MM.1S (cell line): ENCODE measurements around the gene DAAM1.

ENCODE experiments used
- EZH2 ChIP-seq: fragments of 300-600 bp; sonication (generic); optimal IDR thresholded peaks from 2 replicates; pipeline ENCODE3; 2017; ENCODE audit warnings: low read depth, mild to moderate bottlenecking, antibody characterized with exemption, low read length, mixed read lengths
- TF ChIP-seq, protein P1 (sequence below): fragments of 300-600 bp; sonication (generic); IDR thresholded peaks from 2 replicates; pipeline ENCODE4 v1.5.1; 2016; ENCODE audit warnings: antibody characterized with exemption, low read length, mixed read lengths

DNA sequence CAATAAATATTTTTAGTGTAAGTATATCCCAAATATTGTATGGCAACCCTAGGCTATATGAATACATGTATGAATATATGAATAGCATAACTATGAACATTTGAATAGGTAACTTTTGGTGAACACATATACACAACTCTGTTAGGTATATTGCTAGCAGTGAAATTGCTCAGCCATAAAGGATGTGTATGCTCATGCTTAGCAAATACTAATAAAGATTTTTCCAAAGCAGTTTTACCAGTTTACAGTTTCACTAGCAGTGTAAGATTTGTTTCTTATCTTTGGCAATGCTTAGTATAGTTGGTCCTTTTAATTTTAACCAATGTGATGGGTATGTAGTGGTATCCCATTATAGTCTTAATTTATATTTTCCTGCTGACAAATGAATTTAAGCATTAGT is 5.3 kb upstream of the DAAM1 start:
- no peak for TF ChIP-seq EZH2
- TF ChIP-seq, protein P1, sequence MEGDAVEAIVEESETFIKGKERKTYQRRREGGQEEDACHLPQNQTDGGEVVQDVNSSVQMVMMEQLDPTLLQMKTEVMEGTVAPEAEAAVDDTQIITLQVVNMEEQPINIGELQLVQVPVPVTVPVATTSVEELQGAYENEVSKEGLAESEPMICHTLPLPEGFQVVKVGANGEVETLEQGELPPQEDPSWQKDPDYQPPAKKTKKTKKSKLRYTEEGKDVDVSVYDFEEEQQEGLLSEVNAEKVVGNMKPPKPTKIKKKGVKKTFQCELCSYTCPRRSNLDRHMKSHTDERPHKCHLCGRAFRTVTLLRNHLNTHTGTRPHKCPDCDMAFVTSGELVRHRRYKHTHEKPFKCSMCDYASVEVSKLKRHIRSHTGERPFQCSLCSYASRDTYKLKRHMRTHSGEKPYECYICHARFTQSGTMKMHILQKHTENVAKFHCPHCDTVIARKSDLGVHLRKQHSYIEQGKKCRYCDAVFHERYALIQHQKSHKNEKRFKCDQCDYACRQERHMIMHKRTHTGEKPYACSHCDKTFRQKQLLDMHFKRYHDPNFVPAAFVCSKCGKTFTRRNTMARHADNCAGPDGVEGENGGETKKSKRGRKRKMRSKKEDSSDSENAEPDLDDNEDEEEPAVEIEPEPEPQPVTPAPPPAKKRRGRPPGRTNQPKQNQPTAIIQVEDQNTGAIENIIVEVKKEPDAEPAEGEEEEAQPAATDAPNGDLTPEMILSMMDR = no peak
